KBM-7 (cell line): Measurements from ENCODE around the gene COL4A1.

Experiments used
- DNase-seq: peaks from one replicate; pipeline ENCODE4 v3.0.0-alpha.2; 2015
- in situ Hi-C: fragments of 300-500 bp; cut with MboI; formaldehyde crosslinking; loops from 2 replicates; pipeline ENCODE4 v1.14.3; 2020; ENCODE audit warnings: low sequenced_read_pairs, low pct_unique_long_range_greater_than_20kb, mixed read lengths

Gene COL4A1

GRCh38 chr13:110217085-110217484, 89.9 kb downstream of the COL4A1 start:
- no peak for DNase-seq
- in situ Hi-C loops: no loop called here

- in situ Hi-C loops: no loop called here
- DNase-seq: no peak
These were observed 90.4 kb downstream of the COL4A1 start for GRCh38 chr13:110216398-110217041.

- no peak for DNase-seq
- in situ Hi-C loops: no loop called here
These were observed 91.0 kb downstream of the COL4A1 start for GRCh38 chr13:110216006-110216397.

- no peak for DNase-seq
- in situ Hi-C loops: no loop called here
These were observed 91.4 kb downstream of the COL4A1 start for GRCh38 chr13:110215606-110216005.

GRCh38 chr13:110214637-110215036, 92.3 kb downstream of the COL4A1 start:
- no peak for DNase-seq
- in situ Hi-C loops: no loop called here

- in situ Hi-C loops: no loop called here
- DNase-seq: no peak
These were observed 93.4 kb downstream of the COL4A1 start for GRCh38 chr13:110213461-110214074.

- no peak for DNase-seq
- in situ Hi-C loops: no loop called here
These were observed 94.4 kb downstream of the COL4A1 start for GRCh38 chr13:110212529-110212928.

- in situ Hi-C loops: no loop called here
- DNase-seq: no peak
These were observed 95.2 kb downstream of the COL4A1 start for GRCh38 chr13:110211735-110212134.

- in situ Hi-C loops: no loop called here
- no peak for DNase-seq
These were observed 95.9 kb downstream of the COL4A1 start for GRCh38 chr13:110211046-110211445.

- in situ Hi-C loops: no loop called here
- DNase-seq: no peak
These were observed 96.4 kb downstream of the COL4A1 start for GRCh38 chr13:110210604-110210985.

GRCh38 chr13:110209950-110210603, 96.9 kb downstream of the COL4A1 start:
- in situ Hi-C loops: no loop called here

GRCh38 chr13:110208116-110208515, 98.8 kb downstream of the COL4A1 start:
- in situ Hi-C loops: no loop called here
- DNase-seq: no peak

More at GRCh38 chr13:110209950-110210603, 96.9 kb downstream of the COL4A1 start:
- no peak for DNase-seq

GRCh38 chr13:110206996-110207395, 100.0 kb downstream of the COL4A1 start:
- in situ Hi-C loops: no loop called here
- DNase-seq: no peak

- in situ Hi-C loops: no loop called here
These were observed 100.8 kb downstream of the COL4A1 start for GRCh38 chr13:110206185-110206584.

GRCh38 chr13:110201114-110201513, 105.8 kb downstream of the COL4A1 start:
- no peak for DNase-seq
- in situ Hi-C loops: no loop called here

More at GRCh38 chr13:110206185-110206584, 100.8 kb downstream of the COL4A1 start:
- DNase-seq: no peak

- in situ Hi-C loops: no loop called here
- DNase-seq: no peak
These were observed 106.6 kb downstream of the COL4A1 start for GRCh38 chr13:110200276-110200870.

GRCh38 chr13:110199046-110199831, 107.7 kb downstream of the COL4A1 start:
- in situ Hi-C loops: no loop called here
- DNase-seq: no peak

- DNase-seq: no peak
- in situ Hi-C loops: no loop called here
These were observed 109.5 kb downstream of the COL4A1 start for GRCh38 chr13:110197471-110197870.

- DNase-seq: no peak
- in situ Hi-C loops: no loop called here
These were observed 109.9 kb downstream of the COL4A1 start for GRCh38 chr13:110197026-110197425.
